ENCODE data around the gene IFRD2. TPM values are rescaled to one million over a fixed set of nuclear protein-coding genes. Genes with fewer than 3 reads are reported as not detected.

Gene IFRD2
- total RNA-seq, 1 donor from 2014 or later: 49.0 TPM

DNA sequence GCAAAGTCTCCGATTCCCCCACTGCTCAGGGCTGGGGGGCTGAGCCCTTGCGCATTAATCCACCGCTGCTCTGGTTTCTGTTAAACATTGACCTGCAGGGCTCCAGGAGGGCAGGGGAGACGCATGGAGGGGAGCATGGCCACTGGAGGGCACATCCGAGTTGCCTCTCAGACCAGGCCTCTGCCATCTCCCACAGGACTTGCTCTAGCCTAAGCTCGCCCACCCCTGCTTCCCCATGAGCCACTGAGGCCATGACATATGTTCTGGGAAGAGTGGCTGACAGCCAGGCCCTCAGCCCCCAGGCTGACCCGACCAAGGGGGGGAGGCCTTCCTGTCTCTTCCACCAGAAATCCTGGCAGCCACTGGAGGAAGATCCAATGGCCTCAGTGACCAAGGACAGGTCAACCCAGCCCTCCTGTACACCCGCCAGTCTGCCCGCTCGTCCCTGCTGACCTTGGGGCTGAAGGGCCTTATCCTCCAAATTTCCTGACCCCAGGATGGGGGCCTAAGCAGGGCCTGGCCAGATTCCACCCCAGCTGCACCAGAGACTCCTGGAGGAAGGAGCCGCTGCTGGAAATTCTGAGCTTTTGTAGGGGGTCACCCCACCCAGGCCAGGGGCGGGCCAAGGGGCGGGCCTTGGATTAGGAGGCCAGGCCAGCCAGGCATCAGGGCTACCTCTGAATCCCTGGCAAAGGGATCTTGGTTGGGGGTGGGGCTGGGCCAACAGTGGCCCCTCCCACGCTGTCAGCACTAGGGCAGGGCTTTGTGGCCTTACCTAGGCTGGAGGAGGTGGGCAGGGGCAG, 11.0 kb upstream of the IFRD2 start, which contains the start of gene HYAL1:
TSS of gene HYAL1 (minus strand) at position 562 of the 803 bp plus-strand sequence. CDS start 618 bp downstream, outside the sequence.
- TF ChIP-seq CTCF (IDR thresholded peaks at IDR 0.05; ENCODE audit: unreplicated experiment): peak; percentile 23
- Mint-ChIP-seq H3K4me1 (ENCODE audit: low read depth) (peaks cover 17% of the 10 kb centered on the region), H3K4me3 (ENCODE audit: low read depth) (no peak within 1 kb of the TSS), H3K36me3 (ENCODE audit: insufficient read depth) (no peaks in the 10 kb centered on the region), H3K27me3 (no peaks in the 10 kb centered on the region), H3K27ac (peak within 1 kb of the TSS; percentile 83), H3K9me3 (ENCODE audit: low read depth) (no peaks in the 10 kb centered on the region)
- no peak for DNase-seq (ENCODE audit: low spot score, unreplicated experiment)

- TF ChIP-seq CTCF (IDR thresholded peaks at IDR 0.05; ENCODE audit: unreplicated experiment): no peak
- Mint-ChIP-seq H3K36me3 (ENCODE audit: insufficient read depth) (no peaks in the 10 kb centered on the region), H3K4me1 (ENCODE audit: low read depth) (peaks cover 17% of the 10 kb centered on the region), H3K27ac (peak overlapping the region; percentile 46), H3K9me3 (ENCODE audit: low read depth) (no peaks in the 10 kb centered on the region), H3K4me3 (ENCODE audit: low read depth) (no peak overlapping the region), H3K27me3 (no peaks in the 10 kb centered on the region)
- no peak for DNase-seq (ENCODE audit: low spot score, unreplicated experiment)
These were observed 10.1 kb upstream of the IFRD2 start for GRCh38 chr3:50302095-50303012.

GRCh38 chr3:50300681-50301254, 8.5 kb upstream of the IFRD2 start:
- no peaks in the 10 kb centered on the region for H3K36me3 Mint-ChIP-seq (ENCODE audit: insufficient read depth)
- no peak for DNase-seq (ENCODE audit: low spot score, unreplicated experiment)
- H3K27me3 Mint-ChIP-seq: no peaks in the 10 kb centered on the region
- H3K4me3 Mint-ChIP-seq (ENCODE audit: low read depth): no peak overlapping the region
- peaks cover 17% of the 10 kb centered on the region for H3K4me1 Mint-ChIP-seq (ENCODE audit: low read depth)
- H3K27ac Mint-ChIP-seq: no peak overlapping the region
- H3K9me3 Mint-ChIP-seq (ENCODE audit: low read depth): no peaks in the 10 kb centered on the region
- no peak for TF ChIP-seq CTCF (IDR thresholded peaks at IDR 0.05; ENCODE audit: unreplicated experiment)

GRCh38 chr3:50299929-50300680, 7.9 kb upstream of the IFRD2 start:
- peak overlapping the region; percentile 98 for H3K27ac Mint-ChIP-seq
- no peaks in the 10 kb centered on the region for H3K9me3 Mint-ChIP-seq (ENCODE audit: low read depth)
- no peak for DNase-seq (ENCODE audit: low spot score, unreplicated experiment)
- no peaks in the 10 kb centered on the region for H3K36me3 Mint-ChIP-seq (ENCODE audit: insufficient read depth)
- peak overlapping the region; percentile 90 for H3K4me3 Mint-ChIP-seq (ENCODE audit: low read depth)
- H3K4me1 Mint-ChIP-seq (ENCODE audit: low read depth): peaks cover 17% of the 10 kb centered on the region
- no peaks in the 10 kb centered on the region for H3K27me3 Mint-ChIP-seq
- TF ChIP-seq CTCF (IDR thresholded peaks at IDR 0.05; ENCODE audit: unreplicated experiment): no peak

All from progenitor cell of endocrine pancreas (in vitro differentiated cells).